Sigmoid colon (tissue), 4 donors: ENCODE data around the gene HDX.
"Not testable (repeated sequence)": the region's sequence is repeated elsewhere in the genome, so short reads cannot be mapped to it uniquely, and the experiment has no call there.

Experiments
- EP300 ChIP-seq, 4 donors: sonication (generic); formaldehyde crosslinking; IDR thresholded peaks; one replicate each; pipeline ENCODE4 v1.6.1; 2017; ENCODE audit warnings: antibody characterized with exemption in 4 of 4
- TF ChIP-seq, protein P1 (sequence below), 4 experiments: fragments of 450-650 bp in 3 of 4; fragments of 200-600 bp in 1 of 4; IDR thresholded peaks; one replicate each; pipeline ENCODE4 v1.5.1; 2016 to 2019; ENCODE audit warnings: antibody characterized with exemption in 4 of 4, mild to moderate bottlenecking in 3 of 4, moderate library complexity in 2 of 4

DNA sequence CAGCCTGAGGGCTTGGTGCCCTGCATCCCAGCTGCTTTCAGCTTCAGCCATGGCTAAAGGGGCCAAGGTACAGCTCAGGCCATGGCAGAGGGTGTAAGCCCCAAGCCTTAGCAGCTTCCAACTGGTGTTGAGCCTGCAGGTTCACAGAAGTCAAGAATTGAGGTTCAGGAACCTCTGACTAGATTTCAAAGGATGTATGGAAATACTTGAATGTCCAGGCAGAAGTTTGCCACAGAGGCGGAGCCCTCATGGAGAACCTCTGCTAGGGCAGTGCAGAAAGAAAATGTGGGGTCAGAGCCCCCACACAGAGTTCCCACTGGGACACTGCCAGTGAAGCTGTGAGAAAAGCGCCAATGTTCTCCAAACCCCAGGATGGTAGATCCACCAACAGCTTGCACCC, 39.1 kb upstream of the HDX start:
- TF ChIP-seq, protein P1, sequence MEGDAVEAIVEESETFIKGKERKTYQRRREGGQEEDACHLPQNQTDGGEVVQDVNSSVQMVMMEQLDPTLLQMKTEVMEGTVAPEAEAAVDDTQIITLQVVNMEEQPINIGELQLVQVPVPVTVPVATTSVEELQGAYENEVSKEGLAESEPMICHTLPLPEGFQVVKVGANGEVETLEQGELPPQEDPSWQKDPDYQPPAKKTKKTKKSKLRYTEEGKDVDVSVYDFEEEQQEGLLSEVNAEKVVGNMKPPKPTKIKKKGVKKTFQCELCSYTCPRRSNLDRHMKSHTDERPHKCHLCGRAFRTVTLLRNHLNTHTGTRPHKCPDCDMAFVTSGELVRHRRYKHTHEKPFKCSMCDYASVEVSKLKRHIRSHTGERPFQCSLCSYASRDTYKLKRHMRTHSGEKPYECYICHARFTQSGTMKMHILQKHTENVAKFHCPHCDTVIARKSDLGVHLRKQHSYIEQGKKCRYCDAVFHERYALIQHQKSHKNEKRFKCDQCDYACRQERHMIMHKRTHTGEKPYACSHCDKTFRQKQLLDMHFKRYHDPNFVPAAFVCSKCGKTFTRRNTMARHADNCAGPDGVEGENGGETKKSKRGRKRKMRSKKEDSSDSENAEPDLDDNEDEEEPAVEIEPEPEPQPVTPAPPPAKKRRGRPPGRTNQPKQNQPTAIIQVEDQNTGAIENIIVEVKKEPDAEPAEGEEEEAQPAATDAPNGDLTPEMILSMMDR (IDR thresholded peaks at IDR 0.05) = not testable (repeated sequence)
- TF ChIP-seq EP300 (IDR thresholded peaks at IDR 0.05) = not testable (repeated sequence)
